Neutrophil (primary cell): ENCODE data around the gene LRP2BP.
"Not testable (repeated sequence)": the region's sequence is repeated elsewhere in the genome, so short reads cannot be mapped to it uniquely, and the experiment has no call there.

Source experiments
- H3K27ac ChIP-seq: fragments of 200-600 bp; sonication (generic); 2 replicates; pipeline ENCODE4 v1.5.1; 2016; ENCODE audit warnings: mild to moderate bottlenecking, moderate library complexity
- H3K27me3 ChIP-seq: fragments of 200-600 bp; sonication (generic); 2 replicates; pipeline ENCODE4 v1.6.0; 2016; ENCODE audit warnings: mild to moderate bottlenecking
- H3K36me3 ChIP-seq: fragments of 200-600 bp; sonication (generic); 2 replicates; pipeline ENCODE4 v1.5.1; 2017
- H3K4me1 ChIP-seq, 2 experiments: fragments of 200-600 bp in 1 of 2; sonication (generic) in 1 of 2; 1 replicate in 1 of 2; 2 replicates in 1 of 2; pipeline versions ENCODE4 v1.5.1 to v1.6.1; 2013 to 2016; ENCODE audit warnings: low read depth in 1 of 2, low read length in 1 of 2, mild to moderate bottlenecking in 1 of 2, moderate library complexity in 1 of 2; ENCODE audit not compliant: control insufficient read depth in 1 of 2, insufficient read depth in 1 of 2
- H3K4me3 ChIP-seq, 2 experiments: fragments of 200-600 bp in 1 of 2; sonication (generic) in 1 of 2; 1 replicate in 1 of 2; 2 replicates in 1 of 2; pipeline ENCODE4 v1.5.1; 2013 to 2016; ENCODE audit warnings: low read depth in 1 of 2, low read length in 1 of 2, mild to moderate bottlenecking in 1 of 2, moderate library complexity in 1 of 2
- H3K9me3 ChIP-seq: fragments of 200-600 bp; sonication (generic); 2 replicates; pipeline ENCODE4 v1.5.1; 2016
- CTCF ChIP-seq: fragments of 200-600 bp; sonication (generic); IDR thresholded peaks from 2 replicates; pipeline ENCODE4 v1.5.1; 2016; ENCODE audit warnings: antibody characterized with exemption

Gene LRP2BP

GRCh38 chr4:185370268-185370949 is 25.3 kb downstream of the LRP2BP start:
- no peaks in the 10 kb centered on the region for H3K36me3 ChIP-seq
- no peak for TF ChIP-seq CTCF
- no peak overlapping the region for H3K27ac ChIP-seq
- no peaks in the 10 kb centered on the region for H3K4me1 ChIP-seq
- H3K4me3 ChIP-seq: no peak overlapping the region
- H3K9me3 ChIP-seq: no peaks in the 10 kb centered on the region
- H3K27me3 ChIP-seq: peaks cover 50% of the 10 kb centered on the region

GRCh38 chr4:185369731-185370130 is 26.0 kb downstream of the LRP2BP start:
- H3K4me3 ChIP-seq: no peak overlapping the region
- no peaks in the 10 kb centered on the region for H3K4me1 ChIP-seq
- H3K36me3 ChIP-seq: no peaks in the 10 kb centered on the region
- H3K9me3 ChIP-seq: no peaks in the 10 kb centered on the region
- no peak overlapping the region for H3K27ac ChIP-seq
- no peak for TF ChIP-seq CTCF
- H3K27me3 ChIP-seq: peaks cover 46% of the 10 kb centered on the region

GRCh38 chr4:185364886-185365285 is 30.8 kb downstream of the LRP2BP start:
- no peak overlapping the region for H3K4me3 ChIP-seq
- no peaks in the 10 kb centered on the region for H3K4me1 ChIP-seq
- no peak for TF ChIP-seq CTCF
- no peak overlapping the region for H3K27ac ChIP-seq
- H3K9me3 ChIP-seq: no peaks in the 10 kb centered on the region
- H3K36me3 ChIP-seq: no peaks in the 10 kb centered on the region
- peaks cover 22% of the 10 kb centered on the region for H3K27me3 ChIP-seq

- H3K4me3 ChIP-seq: no peak overlapping the region
- peaks cover 22% of the 10 kb centered on the region for H3K27me3 ChIP-seq
- no peaks in the 10 kb centered on the region for H3K4me1 ChIP-seq
- no peaks in the 10 kb centered on the region for H3K9me3 ChIP-seq
- no peak for TF ChIP-seq CTCF
- H3K27ac ChIP-seq: no peak overlapping the region
- no peaks in the 10 kb centered on the region for H3K36me3 ChIP-seq
These were observed 32.5 kb downstream of the LRP2BP start for GRCh38 chr4:185363251-185363650.

- H3K27me3 ChIP-seq: peaks cover 22% of the 10 kb centered on the region
- not testable (repeated sequence) for H3K36me3 ChIP-seq, H3K27ac ChIP-seq, H3K4me3 ChIP-seq, H3K4me1 ChIP-seq, H3K9me3 ChIP-seq
These were observed 33.2 kb downstream of the LRP2BP start for GRCh38 chr4:185362570-185362969.

GRCh38 chr4:185361872-185362271 is 33.9 kb downstream of the LRP2BP start:
- Histone ChIP-seq H3K9me3 (no peaks in the 10 kb centered on the region), H3K27me3 (peaks cover 20% of the 10 kb centered on the region), H3K27ac (no peak overlapping the region), H3K4me1 (no peaks in the 10 kb centered on the region), H3K4me3 (no peak overlapping the region), H3K36me3 (no peaks in the 10 kb centered on the region)
- TF ChIP-seq CTCF: no peak
